H1 (cell line): ENCODE measurements around the gene GAPDH. TPM values are rescaled to one million over a fixed set of nuclear protein-coding genes. Genes with fewer than 3 reads are reported as not detected.

ENCODE experiments used
- ATF2 ChIP-seq: IDR thresholded peaks from 2 replicates; pipeline ENCODE4 v1.6.1; 2012; ENCODE audit warnings: low read length, inconsistent platforms
- E2F6 ChIP-seq: IDR thresholded peaks from 2 replicates; pipeline ENCODE4 v1.6.1; 2012; ENCODE audit warnings: inconsistent platforms
- KDM1A ChIP-seq: fragments of 200-600, 300-600 bp; sonication (generic); IDR thresholded peaks from 2 replicates; pipeline ENCODE4 v1.7.1; 2016; ENCODE audit warnings: mild to moderate bottlenecking, low read length, borderline replicate concordance
- KDM5A ChIP-seq: fragments of 200-600 bp; IDR thresholded peaks from 2 replicates; pipeline ENCODE4 v1.7.1; 2012; ENCODE audit warnings: mild to moderate bottlenecking, low read length, inconsistent platforms, mixed read lengths
- NRF1 ChIP-seq: IDR thresholded peaks from 2 replicates; pipeline ENCODE4 v1.6.1; 2011; ENCODE audit warnings: mild to moderate bottlenecking, low read depth, low read length, improper control_type of control experiment
- SP4 ChIP-seq: IDR thresholded peaks from 2 replicates; pipeline ENCODE4 v1.6.1; 2012; ENCODE audit warnings: low read length, inconsistent platforms
- YY1 ChIP-seq: IDR thresholded peaks from 2 replicates; pipeline ENCODE4 v1.6.1; 2011; ENCODE audit warnings: low read depth, mild to moderate bottlenecking, low read length
- polyA plus RNA-seq, 7 experiments: library from polyadenylated mRNA; depleted of rRNA in 3 of 7; stranded (reverse) in 5 of 7; unstranded in 2 of 7; fragments of >200 nt in 5 of 7; fragments of 200-250 nt in 2 of 7; gene quantifications; 1 replicate in 5 of 7; 2 replicates in 1 of 7; 4 replicates in 1 of 7; pipeline versions ENCODE4 v1.2.1 to v1.2.3, GENCODE V29; 2011 to 2013; ENCODE audit warnings: missing spikeins in 2 of 7, mixed read lengths in 2 of 7
- total RNA-seq: library from RNA; stranded (reverse); fragmentation: NEBNext Ultra II Directional; extraction: Animal tissue kit (Norgen Biotek cat#: 25700); gene quantifications from 2 replicates; pipeline ENCODE4 v1.2.1, GENCODE V29; 2021

Gene GAPDH
- total and polyA plus RNA-seq, 2 of the 8 experiments (the other 6 are each of a cell fraction or from before 2014, with no cell fraction given), result 5,175 to 15,878 TPM

- TF ChIP-seq ATF2, result no peak
- TF ChIP-seq YY1, result no peak
- TF ChIP-seq NRF1, result no peak
- no peak for TF ChIP-seq E2F6
- TF ChIP-seq KDM1A, result no peak
- no peak for TF ChIP-seq SP4
- no peak for TF ChIP-seq KDM5A
Observed at GRCh38 chr12:6550294-6551062, 16.2 kb downstream of the GAPDH start (continued).
